IPS-18c (cell line): ENCODE data around the gene HDAC4.

ENCODE experiments used
- H3K4me3 ChIP-seq: 2 replicates; pipeline ENCODE4 v1.7.0; 2013; ENCODE audit warnings: low read depth, mild to moderate bottlenecking, low read length, moderate library complexity; ENCODE audit not compliant: insufficient read depth
- H3K9me3 ChIP-seq: one replicate; pipeline ENCODE4 v1.6.1; 2013; ENCODE audit warnings: mild to moderate bottlenecking, low read length, moderate library complexity; ENCODE audit not compliant: control insufficient read depth, insufficient read depth

Gene HDAC4

DNA sequence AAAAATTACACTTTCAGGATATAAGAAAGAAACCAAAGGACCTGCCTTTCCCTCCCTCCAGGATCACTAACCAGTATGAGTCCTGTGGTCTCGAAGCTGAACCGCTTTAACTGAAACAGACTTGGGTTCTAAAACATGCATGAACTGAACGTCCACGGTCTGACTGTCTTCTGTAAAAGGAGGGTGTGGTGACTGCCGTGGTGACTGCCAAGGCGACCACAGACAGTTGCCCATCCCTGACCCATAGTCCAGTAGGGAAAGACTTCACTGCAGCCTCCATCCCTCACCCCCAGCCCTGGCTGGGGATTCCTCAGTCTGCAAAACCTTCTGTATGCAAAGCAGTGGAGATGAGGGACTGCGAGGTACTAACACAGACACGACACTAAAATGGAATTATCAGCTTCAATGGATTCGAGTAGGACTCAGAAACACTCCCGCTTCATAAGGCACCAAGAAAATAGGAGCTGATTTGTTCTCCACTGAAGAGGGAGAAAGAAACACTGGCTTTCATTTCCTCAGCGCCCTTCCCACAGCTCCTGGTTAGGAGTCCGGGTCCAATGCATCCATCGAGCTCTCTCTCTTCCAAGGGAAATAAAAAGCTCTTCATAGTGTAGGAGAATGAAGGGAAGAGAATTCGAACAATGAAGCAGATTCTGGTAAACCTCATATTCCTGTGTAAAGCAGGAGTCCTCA, 197.2 kb downstream of the HDAC4 start:
- Histone ChIP-seq H3K4me3 (no peak overlapping the region), H3K9me3 (no peaks in the 10 kb centered on the region)

DNA sequence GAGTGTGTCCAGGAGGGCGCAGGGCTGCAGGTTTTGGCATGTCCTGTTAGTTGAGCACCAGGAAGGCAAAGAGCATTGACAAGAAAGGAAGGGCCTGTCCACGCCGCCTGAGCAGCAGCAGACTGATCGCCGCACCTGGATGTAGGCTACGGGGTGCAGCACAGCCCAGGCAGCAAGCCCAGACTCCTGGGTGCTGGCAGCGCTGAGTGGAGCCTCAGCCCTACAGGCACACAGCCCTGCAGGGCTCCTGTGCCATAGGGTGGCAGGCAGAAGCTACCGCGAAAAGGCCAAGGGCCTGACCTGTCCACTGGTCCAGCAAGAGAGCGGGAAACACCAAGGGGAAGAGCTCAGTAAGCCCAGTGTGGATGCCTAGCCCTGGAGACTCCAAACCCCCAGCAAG, 198.0 kb downstream of the HDAC4 start:
- H3K9me3 ChIP-seq = no peaks in the 10 kb centered on the region
- no peak overlapping the region for H3K4me3 ChIP-seq

DNA sequence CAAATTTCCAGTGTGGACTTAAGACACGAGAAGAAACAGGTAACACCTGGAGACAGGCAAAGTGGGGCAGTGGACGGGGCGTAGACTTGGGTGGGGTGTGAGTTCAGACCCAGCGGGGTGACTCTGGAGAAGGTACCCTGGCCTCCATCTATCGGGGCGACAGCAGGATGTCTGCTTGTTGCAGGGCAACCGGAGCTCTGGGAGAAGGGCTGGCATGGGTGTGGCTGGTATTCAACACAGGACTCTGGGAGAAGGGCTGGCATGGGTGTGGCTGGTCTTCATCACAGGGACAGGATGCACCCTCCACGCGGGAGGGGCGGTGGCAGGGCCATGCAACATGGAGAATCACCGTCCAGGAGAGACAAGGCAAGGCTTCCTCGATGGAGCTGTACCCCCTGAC, 198.5 kb downstream of the HDAC4 start:
- no peak overlapping the region for H3K4me3 ChIP-seq
- no peaks in the 10 kb centered on the region for H3K9me3 ChIP-seq

GRCh38 chr2:239201884-239202283, 198.9 kb downstream of the HDAC4 start:
- H3K9me3 ChIP-seq = no peaks in the 10 kb centered on the region
- H3K4me3 ChIP-seq = no peak overlapping the region

DNA sequence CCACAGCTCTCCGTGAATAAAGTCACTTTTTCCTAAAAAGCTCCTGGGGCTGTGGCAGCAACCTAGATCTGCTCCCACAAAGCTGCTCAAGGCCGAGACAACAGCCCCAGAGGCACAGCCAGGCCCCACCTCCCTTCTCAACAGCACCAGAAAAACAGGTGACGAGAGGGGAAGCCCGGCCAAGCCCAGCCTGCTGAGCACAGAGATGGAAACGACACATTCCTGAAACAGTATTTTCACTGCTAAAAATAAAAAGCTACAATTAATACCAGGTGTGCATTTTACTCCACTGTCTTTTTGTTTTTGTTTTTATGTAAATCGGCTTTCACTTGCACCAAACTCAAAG, 199.3 kb downstream of the HDAC4 start:
- Histone ChIP-seq H3K4me3 (no peak overlapping the region), H3K9me3 (no peaks in the 10 kb centered on the region)

GRCh38 chr2:239200646-239201530, 199.9 kb downstream of the HDAC4 start:
- no peak overlapping the region for H3K4me3 ChIP-seq
- no peaks in the 10 kb centered on the region for H3K9me3 ChIP-seq

GRCh38 chr2:239199041-239199768, 201.6 kb downstream of the HDAC4 start:
- no peaks in the 10 kb centered on the region for H3K9me3 ChIP-seq
- H3K4me3 ChIP-seq = no peak overlapping the region

DNA sequence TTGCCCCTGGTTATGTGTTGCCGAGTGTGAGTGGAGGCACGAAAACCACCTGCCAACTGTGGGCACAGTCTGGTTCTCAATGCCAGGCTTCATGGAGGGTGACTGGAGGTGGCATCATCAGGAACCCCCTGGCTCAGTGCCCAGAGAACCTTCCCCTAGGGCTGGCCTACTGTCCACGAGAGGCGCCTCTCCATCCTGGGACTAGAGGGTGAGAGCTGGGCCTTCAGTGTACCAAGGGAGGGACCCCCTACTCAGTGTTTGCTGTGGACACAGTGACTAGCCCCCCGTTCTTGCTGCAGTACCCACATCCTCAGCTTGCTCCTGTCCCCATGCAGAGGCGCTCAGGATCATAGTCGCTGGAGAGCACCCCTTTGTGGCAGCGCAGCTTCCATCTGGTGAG, 202.6 kb downstream of the HDAC4 start:
- Histone ChIP-seq H3K4me3 (no peak overlapping the region), H3K9me3 (no peaks in the 10 kb centered on the region)

DNA sequence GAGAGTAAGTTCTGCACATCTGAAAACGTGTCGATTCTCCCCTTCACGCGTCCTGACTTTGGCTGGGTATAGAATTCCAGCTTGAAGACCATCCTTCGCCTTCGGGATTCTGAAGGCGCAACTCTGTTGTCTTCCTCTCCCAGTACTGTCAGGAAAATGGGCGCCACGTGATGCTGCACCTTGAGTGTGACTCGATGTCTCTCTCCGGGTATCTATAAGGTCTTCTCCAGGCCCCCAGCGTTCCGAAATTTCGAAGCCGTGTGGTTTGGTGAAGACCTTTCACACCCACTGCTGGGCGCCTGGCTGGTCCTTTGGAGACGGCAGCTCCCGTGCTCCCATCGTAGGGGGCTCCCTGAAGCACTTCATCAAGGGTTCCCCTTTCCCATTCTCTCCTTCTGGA, 203.7 kb downstream of the HDAC4 start:
- no peak overlapping the region for H3K4me3 ChIP-seq
- H3K9me3 ChIP-seq = no peaks in the 10 kb centered on the region

DNA sequence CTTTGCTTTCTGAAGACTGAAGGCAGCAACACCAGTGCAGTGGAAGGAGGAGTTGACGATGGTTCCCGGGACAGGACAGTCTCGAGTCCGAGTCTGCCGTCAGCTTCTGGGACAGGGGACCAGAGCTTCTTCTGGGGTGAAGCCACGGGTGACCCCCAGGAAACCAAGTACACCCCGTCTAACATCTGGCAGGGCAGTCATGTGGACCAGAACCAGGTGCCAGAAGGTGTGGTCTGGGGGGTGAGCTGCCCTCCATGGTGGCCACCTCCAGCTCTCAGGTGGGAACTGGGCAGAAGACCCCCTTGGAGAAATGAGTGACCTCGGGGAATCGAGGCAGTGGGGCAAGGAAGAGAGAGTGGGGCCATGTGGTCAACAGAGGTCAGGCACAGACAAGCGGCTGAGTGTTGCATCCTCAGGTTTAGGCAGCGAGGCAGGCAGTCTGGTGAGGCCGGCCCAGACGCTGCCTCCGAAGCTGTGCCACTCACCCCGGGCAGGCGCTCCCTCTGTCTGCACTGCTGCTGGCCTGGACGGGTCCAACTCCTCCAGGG, 204.3 kb downstream of the HDAC4 start:
- no peaks in the 10 kb centered on the region for H3K9me3 ChIP-seq
- H3K4me3 ChIP-seq = no peak overlapping the region

GRCh38 chr2:239195992-239196391, 204.8 kb downstream of the HDAC4 start:
- Histone ChIP-seq H3K9me3 (no peaks in the 10 kb centered on the region), H3K4me3 (no peak overlapping the region)

GRCh38 chr2:239195318-239195871, 205.4 kb downstream of the HDAC4 start:
- Histone ChIP-seq H3K4me3 (no peak overlapping the region), H3K9me3 (no peaks in the 10 kb centered on the region)

GRCh38 chr2:239194731-239195317, 206.0 kb downstream of the HDAC4 start:
- Histone ChIP-seq H3K4me3 (no peak overlapping the region), H3K9me3 (no peaks in the 10 kb centered on the region)

GRCh38 chr2:239193925-239194677, 206.7 kb downstream of the HDAC4 start:
- Histone ChIP-seq H3K9me3 (no peaks in the 10 kb centered on the region), H3K4me3 (no peak overlapping the region)

DNA sequence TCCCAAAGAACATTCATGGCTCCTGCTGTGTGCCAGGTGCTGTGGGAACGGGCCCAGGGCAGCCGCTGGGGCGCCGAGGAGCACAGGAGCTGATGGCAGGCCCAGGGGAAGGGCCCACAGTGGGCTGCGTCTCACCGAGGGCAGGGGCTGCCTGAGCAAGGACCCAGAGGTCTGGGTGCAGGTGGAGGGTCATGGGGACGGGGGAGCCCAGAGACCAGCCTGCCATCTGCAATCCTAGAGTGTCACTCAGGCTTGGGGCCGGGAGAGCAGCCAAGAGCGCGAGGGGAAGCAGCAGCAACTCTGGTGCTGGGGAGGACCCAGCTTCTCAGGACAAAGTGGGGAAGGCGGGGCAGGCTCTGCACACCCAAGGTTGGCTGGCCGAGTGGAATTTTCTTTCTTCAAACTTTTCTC, 207.4 kb downstream of the HDAC4 start:
- H3K4me3 ChIP-seq = no peak overlapping the region
- no peaks in the 10 kb centered on the region for H3K9me3 ChIP-seq

- Histone ChIP-seq H3K4me3 (no peak overlapping the region), H3K9me3 (no peaks in the 10 kb centered on the region)
Measured at GRCh38 chr2:239192975-239193374, 207.8 kb downstream of the HDAC4 start.
